ENCODE results near the gene NEDD9. TPM values are rescaled to one million over a fixed set of nuclear protein-coding genes. Genes with fewer than 3 reads are reported as not detected.

The NEDD9 gene
- polyA plus RNA-seq, 3 donors = 18.2 to 35.9 (median 33.0) TPM

DNA sequence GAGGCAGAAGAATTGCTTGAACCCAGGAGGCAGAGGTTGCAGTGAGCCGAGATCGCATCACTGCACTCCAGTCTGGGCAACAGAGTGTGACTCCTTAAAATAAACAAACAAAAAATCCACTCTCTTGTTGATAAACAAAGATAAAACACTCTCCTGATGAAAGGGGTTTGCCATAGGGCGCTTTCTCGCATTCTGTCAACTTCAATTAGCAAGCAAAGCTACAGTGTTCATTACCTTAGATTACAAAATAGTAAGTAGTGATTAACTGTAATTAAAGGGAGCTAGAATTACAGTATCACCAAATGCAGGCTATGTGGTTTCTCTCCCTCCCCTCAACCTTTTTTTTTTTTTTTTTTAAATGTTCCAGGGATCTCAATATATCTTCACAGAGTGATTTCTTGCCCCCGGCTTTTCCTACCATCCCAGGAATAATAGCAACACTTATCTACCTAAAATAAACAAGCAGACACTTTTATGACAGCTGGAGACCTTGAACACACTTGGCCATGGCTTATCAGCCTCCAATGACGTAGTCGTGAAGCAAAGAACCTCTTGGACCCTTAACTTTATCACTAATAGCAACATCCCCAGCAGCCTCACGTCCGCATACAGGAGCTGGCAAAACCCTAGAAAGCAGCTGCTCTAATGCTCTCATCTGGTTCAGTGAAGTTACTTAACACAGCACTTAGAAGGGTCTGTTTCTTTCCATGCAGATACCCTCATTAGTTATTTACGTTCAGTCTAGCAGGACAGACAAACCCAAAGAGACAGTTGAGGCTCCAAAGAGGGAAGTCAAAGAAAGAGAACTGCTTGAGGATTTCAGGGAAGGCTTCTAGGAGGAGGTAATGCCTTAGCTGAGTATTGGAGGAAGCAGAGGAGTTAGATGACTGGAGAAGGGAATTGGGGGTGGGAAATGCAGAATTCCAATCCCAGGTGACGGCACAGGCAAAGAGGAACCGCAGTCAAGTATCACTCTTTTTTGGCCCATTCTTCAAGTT, 37.9 kb upstream of the NEDD9 start:
- Histone ChIP-seq H2AFZ (ENCODE audit: insufficient read depth, low read depth, low read length, poor library complexity, severe bottlenecking) (no peak overlapping the region), H3K27ac (ENCODE audit: low read depth in 1 of 2, low read length in 2 of 2) (no peak overlapping the region), H3K27me3 (ENCODE audit: control insufficient read depth in 2 of 2, insufficient read depth in 2 of 2, low read length in 2 of 2) (no peaks in the 10 kb centered on the region), H3K36me3 (replicated peaks in 1 of 2; ENCODE audit: control insufficient read depth in 1 of 2, insufficient read depth in 2 of 2, low read length in 2 of 2) (peaks cover 10 to 26% of the 10 kb centered on the region in 2 donors), H3K79me2 (ENCODE audit: insufficient read depth, low read length) (no peaks in the 10 kb centered on the region), H4K20me1 (ENCODE audit: insufficient read depth, low read length) (peaks cover 16% of the 10 kb centered on the region), H3K4me2 (replicated peaks; ENCODE audit: extremely low read depth, low read length, poor library complexity, severe bottlenecking) (no peak overlapping the region), H3K9ac (ENCODE audit: insufficient read depth, low read length, poor library complexity, severe bottlenecking) (no peak overlapping the region), H3K4me1 (ENCODE audit: control insufficient read depth in 1 of 2, insufficient read depth in 2 of 2, low read length in 2 of 2) (peaks cover 3 to 7% of the 10 kb centered on the region in 2 donors), H3K9me3 (replicated peaks in 1 of 2; ENCODE audit: control insufficient read depth in 1 of 2, insufficient read depth in 1 of 2, low read length in 2 of 2) (no peaks in the 10 kb centered on the region), H3K4me3 (replicated peaks in 1 of 3; ENCODE audit: low read depth in 2 of 3, low read length in 3 of 3) (no peak overlapping the region)
- intact Hi-C loops (cut with micrococcal nuclease) = no loop called here
- H3K27me3 Mint-ChIP-seq (ENCODE audit: low read depth in 3 of 3) = no peaks in the 10 kb centered on the region
- no peak overlapping the region for H3K27ac Mint-ChIP-seq
- 98% methylated on average over 5 of the region's 12 CpGs for WGBS (ENCODE audit: insufficient coverage)
- no peak for DNase-seq
- peaks cover 35 to 45% of the 10 kb centered on the region in 2 donors for H3K36me3 Mint-ChIP-seq
- TF ChIP-seq, protein P1, sequence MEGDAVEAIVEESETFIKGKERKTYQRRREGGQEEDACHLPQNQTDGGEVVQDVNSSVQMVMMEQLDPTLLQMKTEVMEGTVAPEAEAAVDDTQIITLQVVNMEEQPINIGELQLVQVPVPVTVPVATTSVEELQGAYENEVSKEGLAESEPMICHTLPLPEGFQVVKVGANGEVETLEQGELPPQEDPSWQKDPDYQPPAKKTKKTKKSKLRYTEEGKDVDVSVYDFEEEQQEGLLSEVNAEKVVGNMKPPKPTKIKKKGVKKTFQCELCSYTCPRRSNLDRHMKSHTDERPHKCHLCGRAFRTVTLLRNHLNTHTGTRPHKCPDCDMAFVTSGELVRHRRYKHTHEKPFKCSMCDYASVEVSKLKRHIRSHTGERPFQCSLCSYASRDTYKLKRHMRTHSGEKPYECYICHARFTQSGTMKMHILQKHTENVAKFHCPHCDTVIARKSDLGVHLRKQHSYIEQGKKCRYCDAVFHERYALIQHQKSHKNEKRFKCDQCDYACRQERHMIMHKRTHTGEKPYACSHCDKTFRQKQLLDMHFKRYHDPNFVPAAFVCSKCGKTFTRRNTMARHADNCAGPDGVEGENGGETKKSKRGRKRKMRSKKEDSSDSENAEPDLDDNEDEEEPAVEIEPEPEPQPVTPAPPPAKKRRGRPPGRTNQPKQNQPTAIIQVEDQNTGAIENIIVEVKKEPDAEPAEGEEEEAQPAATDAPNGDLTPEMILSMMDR (IDR thresholded peaks at IDR 0.05) = no peak
- H3K4me3 Mint-ChIP-seq = no peak overlapping the region
- peaks cover 10% of the 10 kb centered on the region for H3K4me1 Mint-ChIP-seq
- no peaks in the 10 kb centered on the region for H3K9me3 Mint-ChIP-seq

DNA sequence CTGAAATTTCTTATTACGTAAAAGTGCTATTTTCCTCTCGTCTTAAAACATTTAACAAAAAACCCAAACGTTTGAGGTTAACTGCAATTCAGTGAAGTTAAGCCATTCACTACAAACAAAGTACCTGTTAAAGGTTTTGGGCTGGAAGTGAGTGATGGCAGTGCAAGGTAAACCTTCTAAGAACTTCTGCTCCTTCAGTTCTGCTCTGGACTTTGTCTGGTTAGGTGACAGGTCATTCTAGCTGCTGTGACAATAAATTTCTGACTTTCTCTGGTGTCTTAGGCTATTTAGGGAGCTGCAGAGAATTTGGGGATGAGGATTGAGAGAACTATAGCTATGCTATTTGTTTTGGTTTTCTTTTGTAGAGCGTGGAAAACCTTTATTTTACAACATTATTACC, 36.5 kb upstream of the NEDD9 start:
- Mint-ChIP-seq H3K4me3 (no peak overlapping the region), H3K36me3 (peaks cover 34 to 40% of the 10 kb centered on the region in 2 donors), H3K9me3 (no peaks in the 10 kb centered on the region), H3K27ac (no peak overlapping the region), H3K4me1 (peaks cover 8% of the 10 kb centered on the region), H3K27me3 (ENCODE audit: low read depth in 3 of 3) (no peaks in the 10 kb centered on the region)
- no peak for DNase-seq
- H3K9me3 ChIP-seq (replicated peaks in 1 of 2; ENCODE audit: control insufficient read depth in 1 of 2, insufficient read depth in 1 of 2, low read length in 2 of 2) = no peaks in the 10 kb centered on the region
- no peaks in the 10 kb centered on the region for H3K79me2 ChIP-seq (ENCODE audit: insufficient read depth, low read length)
- peaks cover 10 to 21% of the 10 kb centered on the region in 2 donors for H3K36me3 ChIP-seq (replicated peaks in 1 of 2; ENCODE audit: control insufficient read depth in 1 of 2, insufficient read depth in 2 of 2, low read length in 2 of 2)
- no CpG with 5 or more reads among the region's 4 CpGs for WGBS (ENCODE audit: insufficient coverage)
- no peak overlapping the region for H3K27ac ChIP-seq (ENCODE audit: low read depth in 1 of 2, low read length in 2 of 2)
- H4K20me1 ChIP-seq (ENCODE audit: insufficient read depth, low read length) = peaks cover 16% of the 10 kb centered on the region
- TF ChIP-seq, protein P1 (IDR thresholded peaks at IDR 0.05) = no peak
- no peak overlapping the region for H2AFZ ChIP-seq (ENCODE audit: insufficient read depth, low read depth, low read length, poor library complexity, severe bottlenecking)
- H3K27me3 ChIP-seq (ENCODE audit: control insufficient read depth in 2 of 2, insufficient read depth in 2 of 2, low read length in 2 of 2) = no peaks in the 10 kb centered on the region
- no peak overlapping the region for H3K4me3 ChIP-seq (replicated peaks in 1 of 3; ENCODE audit: low read depth in 2 of 3, low read length in 3 of 3)
- no peak overlapping the region for H3K9ac ChIP-seq (ENCODE audit: insufficient read depth, low read length, poor library complexity, severe bottlenecking)
- H3K4me1 ChIP-seq (ENCODE audit: control insufficient read depth in 1 of 2, insufficient read depth in 2 of 2, low read length in 2 of 2) = peaks cover 2 to 6% of the 10 kb centered on the region in 2 donors
- H3K4me2 ChIP-seq (replicated peaks; ENCODE audit: extremely low read depth, low read length, poor library complexity, severe bottlenecking) = no peak overlapping the region
- intact Hi-C loops (cut with micrococcal nuclease) = no loop called here

All from CD14-positive monocyte (primary cell).